Measurements from ENCODE around the gene FAM168B. TPM values are rescaled to one million over a fixed set of nuclear protein-coding genes. Genes with fewer than 3 reads are reported as not detected.

Gene FAM168B
- total RNA-seq, 1 experiment from 2014 or later, result 138 TPM

GRCh38 chr2:131022731-131023130 lies 70.5 kb downstream of the FAM168B start:
- peaks cover 4% of the 10 kb centered on the region; the same call in 1 of the 2 replicates for H3K9me3 ChIP-seq (replicated peaks)
- no peak overlapping the region for H3K4me3 ChIP-seq
- H3K27ac ChIP-seq, result no peak overlapping the region
- H3K27me3 ChIP-seq (replicated peaks), result peaks cover 3% of the 10 kb centered on the region
- H3K36me3 ChIP-seq, result no peaks in the 10 kb centered on the region
- DNase-seq (ENCODE audit: low read depth in 1 of 2, low spot score in 2 of 2), result no peak
- no peaks in the 10 kb centered on the region for H3K4me1 ChIP-seq (replicated peaks)

- Histone ChIP-seq H3K9me3 (replicated peaks) (no peaks in the 10 kb centered on the region), H3K36me3 (no peaks in the 10 kb centered on the region), H3K27ac (no peak overlapping the region), H3K4me3 (no peak overlapping the region), H3K27me3 (replicated peaks) (peaks cover 10% of the 10 kb centered on the region), H3K4me1 (replicated peaks) (no peaks in the 10 kb centered on the region)
- DNase-seq (ENCODE audit: low read depth in 1 of 2, low spot score in 2 of 2), result no peak
These were observed 76.2 kb downstream of the FAM168B start for GRCh38 chr2:131016826-131017741.

- Histone ChIP-seq H3K27ac (no peak overlapping the region), H3K9me3 (replicated peaks) (no peaks in the 10 kb centered on the region), H3K4me1 (replicated peaks) (no peaks in the 10 kb centered on the region), H3K36me3 (no peaks in the 10 kb centered on the region), H3K4me3 (no peak overlapping the region), H3K27me3 (replicated peaks) (peaks cover 10% of the 10 kb centered on the region)
- no peak for DNase-seq (ENCODE audit: low read depth in 1 of 2, low spot score in 2 of 2)
These were observed 77.5 kb downstream of the FAM168B start for GRCh38 chr2:131015764-131016163.

- no peaks in the 10 kb centered on the region for H3K9me3 ChIP-seq (replicated peaks)
- H3K27me3 ChIP-seq (replicated peaks), result peaks cover 12% of the 10 kb centered on the region
- DNase-seq (ENCODE audit: low read depth in 1 of 2, low spot score in 2 of 2), result no peak
- no peaks in the 10 kb centered on the region for H3K4me1 ChIP-seq (replicated peaks)
- H3K4me3 ChIP-seq, result no peak overlapping the region
- H3K27ac ChIP-seq, result no peak overlapping the region
- H3K36me3 ChIP-seq, result no peaks in the 10 kb centered on the region
These were observed 79.1 kb downstream of the FAM168B start for GRCh38 chr2:131014141-131014540.

GRCh38 chr2:131011486-131011885 lies 81.8 kb downstream of the FAM168B start:
- H3K36me3 ChIP-seq, result no peaks in the 10 kb centered on the region
- H3K4me1 ChIP-seq (replicated peaks), result no peaks in the 10 kb centered on the region
- H3K27ac ChIP-seq, result no peak overlapping the region
- no peak for DNase-seq (ENCODE audit: low read depth in 1 of 2, low spot score in 2 of 2)
- H3K27me3 ChIP-seq (replicated peaks), result peaks cover 25% of the 10 kb centered on the region
- no peak overlapping the region for H3K4me3 ChIP-seq
- H3K9me3 ChIP-seq (replicated peaks), result no peaks in the 10 kb centered on the region

- DNase-seq (ENCODE audit: low read depth in 1 of 2, low spot score in 2 of 2), result no peak
- Histone ChIP-seq H3K9me3 (replicated peaks) (no peaks in the 10 kb centered on the region), H3K27ac (no peak overlapping the region), H3K4me3 (no peak overlapping the region), H3K36me3 (no peaks in the 10 kb centered on the region), H3K4me1 (replicated peaks) (no peaks in the 10 kb centered on the region), H3K27me3 (replicated peaks) (peaks cover 33% of the 10 kb centered on the region)
These were observed 82.7 kb downstream of the FAM168B start for GRCh38 chr2:131010566-131010965.

- Histone ChIP-seq H3K27me3 (replicated peaks) (peaks cover 37% of the 10 kb centered on the region), H3K36me3 (no peaks in the 10 kb centered on the region), H3K9me3 (replicated peaks) (no peaks in the 10 kb centered on the region), H3K4me3 (no peak overlapping the region), H3K4me1 (replicated peaks) (no peaks in the 10 kb centered on the region), H3K27ac (no peak overlapping the region)
- no peak for DNase-seq (ENCODE audit: low read depth in 1 of 2, low spot score in 2 of 2)
These were observed 83.4 kb downstream of the FAM168B start for GRCh38 chr2:131009713-131010475.

GRCh38 chr2:131008967-131009366 lies 84.3 kb downstream of the FAM168B start:
- Histone ChIP-seq H3K9me3 (replicated peaks) (no peaks in the 10 kb centered on the region), H3K36me3 (no peaks in the 10 kb centered on the region), H3K4me3 (no peak overlapping the region), H3K27ac (no peak overlapping the region), H3K4me1 (replicated peaks) (no peaks in the 10 kb centered on the region), H3K27me3 (replicated peaks) (peaks cover 40% of the 10 kb centered on the region)
- DNase-seq (ENCODE audit: low read depth in 1 of 2, low spot score in 2 of 2), result no peak

- Histone ChIP-seq H3K27me3 (replicated peaks) (peaks cover 51% of the 10 kb centered on the region), H3K27ac (no peak overlapping the region), H3K36me3 (no peaks in the 10 kb centered on the region), H3K4me1 (replicated peaks) (no peaks in the 10 kb centered on the region), H3K4me3 (no peak overlapping the region), H3K9me3 (replicated peaks) (no peaks in the 10 kb centered on the region)
- DNase-seq (ENCODE audit: low read depth in 1 of 2, low spot score in 2 of 2), result no peak
These were observed 86.7 kb downstream of the FAM168B start for GRCh38 chr2:131006561-131006960.

- peaks cover 54% of the 10 kb centered on the region for H3K27me3 ChIP-seq (replicated peaks)
- DNase-seq (ENCODE audit: low read depth in 1 of 2, low spot score in 2 of 2), result no peak
- no peaks in the 10 kb centered on the region for H3K4me1 ChIP-seq (replicated peaks)
- no peak overlapping the region for H3K4me3 ChIP-seq
- no peak overlapping the region for H3K27ac ChIP-seq
- H3K36me3 ChIP-seq, result no peaks in the 10 kb centered on the region
- H3K9me3 ChIP-seq (replicated peaks), result no peaks in the 10 kb centered on the region
These were observed 87.9 kb downstream of the FAM168B start for GRCh38 chr2:131005216-131005935.

GRCh38 chr2:131004446-131005209 lies 88.6 kb downstream of the FAM168B start:
- Histone ChIP-seq H3K27me3 (replicated peaks) (peaks cover 54% of the 10 kb centered on the region), H3K27ac (no peak overlapping the region), H3K9me3 (replicated peaks) (no peaks in the 10 kb centered on the region), H3K36me3 (no peaks in the 10 kb centered on the region), H3K4me3 (no peak overlapping the region), H3K4me1 (replicated peaks) (no peaks in the 10 kb centered on the region)
- DNase-seq (ENCODE audit: low read depth in 1 of 2, low spot score in 2 of 2), result no peak

GRCh38 chr2:130998561-130998960 lies 94.7 kb downstream of the FAM168B start:
- no peaks in the 10 kb centered on the region for H3K36me3 ChIP-seq
- no peak for DNase-seq (ENCODE audit: low read depth in 1 of 2, low spot score in 2 of 2)
- peaks cover 10% of the 10 kb centered on the region for H3K27me3 ChIP-seq (replicated peaks)
- H3K9me3 ChIP-seq (replicated peaks), result no peaks in the 10 kb centered on the region
- no peak overlapping the region for H3K4me3 ChIP-seq
- no peaks in the 10 kb centered on the region for H3K4me1 ChIP-seq (replicated peaks)
- H3K27ac ChIP-seq, result no peak overlapping the region
